Measurements from ENCODE around the gene PAXIP1. TPM values are rescaled to one million over a fixed set of nuclear protein-coding genes. Genes with fewer than 3 reads are reported as not detected.

The PAXIP1 gene
- polyA plus RNA-seq, 2 donors: 4.8 to 5.2 TPM

DNA sequence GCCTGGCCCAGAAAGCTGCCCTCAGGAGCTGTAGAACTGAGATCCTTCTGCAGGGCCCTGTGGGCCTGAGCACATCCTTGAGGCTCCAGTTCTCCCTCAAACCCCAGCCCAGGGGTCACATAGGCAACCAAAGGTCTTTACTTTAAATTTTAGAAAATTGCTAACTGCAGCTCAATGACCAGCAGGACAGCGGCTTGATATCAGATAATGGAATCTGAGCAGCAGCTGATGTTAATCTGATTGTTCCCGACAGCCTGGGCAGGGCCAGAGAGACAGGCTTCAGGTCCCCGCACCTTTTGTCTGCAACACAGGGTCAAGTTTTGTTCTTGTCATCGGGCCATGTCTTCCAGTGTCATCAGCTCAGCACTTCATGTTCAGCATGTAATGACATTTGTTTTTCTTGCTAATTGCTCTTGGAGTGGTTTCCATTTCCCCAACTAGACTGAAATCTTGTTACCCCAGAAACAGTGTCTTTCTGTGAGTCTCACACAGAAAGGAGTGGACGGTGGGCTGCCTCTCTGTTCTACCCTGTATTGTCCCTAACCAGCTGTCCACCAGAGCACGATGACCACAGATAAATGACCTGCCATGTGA, 91.0 kb downstream of the PAXIP1 start:
- no peak overlapping the region for H3K27ac ChIP-seq (ENCODE audit: low read depth in 2 of 2, low read length in 1 of 2)

DNA sequence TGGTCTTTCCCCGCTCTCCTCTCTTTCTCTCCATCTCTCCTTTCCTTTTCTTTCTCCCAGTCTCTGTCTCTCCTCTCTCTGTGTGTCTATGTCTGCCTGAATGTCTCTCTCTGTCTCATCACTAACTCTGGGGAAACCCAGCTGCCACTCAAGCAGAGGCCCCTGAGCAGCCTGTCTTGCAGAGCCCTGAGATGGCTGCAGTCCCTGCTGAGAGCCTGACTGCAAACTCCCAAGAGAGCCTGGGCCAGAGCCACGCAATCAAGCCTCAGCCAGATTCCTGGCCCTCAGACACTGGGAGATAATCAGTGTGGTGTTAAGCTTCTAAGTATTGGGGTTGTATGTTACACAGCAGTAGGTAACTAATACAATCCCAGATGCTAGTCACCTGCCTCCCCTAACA, 91.5 kb downstream of the PAXIP1 start:
- Histone ChIP-seq H3K27ac (ENCODE audit: low read depth in 2 of 2, low read length in 1 of 2) (no peak overlapping the region), H3K36me3 (ENCODE audit: control insufficient read depth in 2 of 2, insufficient read depth in 2 of 2, low read length in 1 of 2) (no peaks in the 10 kb centered on the region), H3K4me1 (ENCODE audit: control insufficient read depth in 2 of 2, insufficient read depth in 2 of 2, low read length in 1 of 2) (peaks cover 0 to 2% of the 10 kb centered on the region in 2 donors), H3K27me3 (ENCODE audit: control insufficient read depth in 1 of 2, insufficient read depth in 2 of 2, low read length in 2 of 2) (peaks cover 0 to 3% of the 10 kb centered on the region in 2 donors), H3K4me3 (ENCODE audit: low read depth in 1 of 2, low read length in 2 of 2) (no peak overlapping the region), H3K9me3 (ENCODE audit: control insufficient read depth in 2 of 2, insufficient read depth in 1 of 2, low read depth in 1 of 2, low read length in 1 of 2) (peaks cover 2 to 16% of the 10 kb centered on the region in 2 donors)
- WGBS, 2 donors: 92 to 95% methylated on average over 2 of the region's 2 CpGs

More for the DNA sequence above, 91.0 kb downstream of the PAXIP1 start:
- peaks cover 0 to 3% of the 10 kb centered on the region in 2 donors for H3K27me3 ChIP-seq (ENCODE audit: control insufficient read depth in 1 of 2, insufficient read depth in 2 of 2, low read length in 2 of 2)
- H3K4me1 ChIP-seq (ENCODE audit: control insufficient read depth in 2 of 2, insufficient read depth in 2 of 2, low read length in 1 of 2): peaks cover 0 to 2% of the 10 kb centered on the region in 2 donors
- peaks cover 2 to 15% of the 10 kb centered on the region in 2 donors for H3K9me3 ChIP-seq (ENCODE audit: control insufficient read depth in 2 of 2, insufficient read depth in 1 of 2, low read depth in 1 of 2, low read length in 1 of 2)
- H3K4me3 ChIP-seq (ENCODE audit: low read depth in 1 of 2, low read length in 2 of 2): no peak overlapping the region
- 81% methylated on average over 6 of the region's 6 CpGs for WGBS, 2 donors
- H3K36me3 ChIP-seq (ENCODE audit: control insufficient read depth in 2 of 2, insufficient read depth in 2 of 2, low read length in 1 of 2): no peaks in the 10 kb centered on the region

DNA sequence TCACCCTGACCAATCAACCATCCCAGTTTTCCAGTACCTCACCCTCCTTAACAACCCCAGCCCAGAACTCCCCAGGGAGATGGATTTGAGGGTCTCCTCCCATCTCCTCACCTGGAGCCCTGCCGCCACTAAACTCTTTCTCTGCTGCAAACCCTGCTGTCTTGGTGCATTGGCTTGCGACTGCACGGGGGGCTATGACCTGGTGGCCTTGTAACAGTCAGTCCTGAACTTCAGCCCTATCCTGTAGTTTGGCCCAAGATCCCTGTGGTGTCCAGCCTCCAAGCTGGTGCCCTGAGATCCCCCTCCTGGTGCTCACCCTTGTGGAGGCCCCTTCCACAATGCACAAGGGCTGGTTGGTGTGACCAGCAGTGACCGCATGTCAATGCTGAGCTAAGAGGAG, 91.9 kb downstream of the PAXIP1 start:
- WGBS, 2 donors: 94 to 99% methylated on average over 4 of the region's 4 CpGs
- peaks cover 2 to 16% of the 10 kb centered on the region in 2 donors for H3K9me3 ChIP-seq (ENCODE audit: control insufficient read depth in 2 of 2, insufficient read depth in 1 of 2, low read depth in 1 of 2, low read length in 1 of 2)
- no peak overlapping the region for H3K4me3 ChIP-seq (ENCODE audit: low read depth in 1 of 2, low read length in 2 of 2)
- peaks cover 0 to 2% of the 10 kb centered on the region in 2 donors for H3K4me1 ChIP-seq (ENCODE audit: control insufficient read depth in 2 of 2, insufficient read depth in 2 of 2, low read length in 1 of 2)
- peaks cover 0 to 3% of the 10 kb centered on the region in 2 donors for H3K27me3 ChIP-seq (ENCODE audit: control insufficient read depth in 1 of 2, insufficient read depth in 2 of 2, low read length in 2 of 2)
- no peaks in the 10 kb centered on the region for H3K36me3 ChIP-seq (ENCODE audit: control insufficient read depth in 2 of 2, insufficient read depth in 2 of 2, low read length in 1 of 2)
- no peak overlapping the region for H3K27ac ChIP-seq (ENCODE audit: low read depth in 2 of 2, low read length in 1 of 2)

DNA sequence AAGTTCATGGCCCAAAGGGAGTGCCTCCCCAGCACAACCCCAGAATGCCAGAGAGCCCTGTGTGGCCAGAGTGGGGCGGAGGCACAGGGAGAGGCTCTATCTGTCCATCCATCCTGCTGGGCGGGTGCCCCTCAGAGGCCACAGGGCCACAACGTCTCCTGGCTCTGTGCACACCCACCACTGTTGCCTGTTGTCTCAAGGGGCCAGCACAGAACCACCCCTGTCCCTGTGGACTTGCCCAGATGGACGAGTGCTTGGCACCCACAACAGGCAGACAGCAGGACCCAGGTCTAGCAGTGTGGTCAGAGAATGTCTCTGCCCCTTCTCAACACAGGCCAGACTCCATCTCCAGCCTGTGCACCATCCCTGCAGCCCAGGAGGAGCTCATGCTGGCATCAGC, 92.8 kb downstream of the PAXIP1 start:
- H3K27ac ChIP-seq (ENCODE audit: low read depth in 2 of 2, low read length in 1 of 2): no peak overlapping the region
- no peak overlapping the region for H3K4me3 ChIP-seq (ENCODE audit: low read depth in 1 of 2, low read length in 2 of 2)
- H3K9me3 ChIP-seq (ENCODE audit: control insufficient read depth in 2 of 2, insufficient read depth in 1 of 2, low read depth in 1 of 2, low read length in 1 of 2): peaks cover 2 to 16% of the 10 kb centered on the region in 2 donors
- peaks cover 0 to 2% of the 10 kb centered on the region in 2 donors for H3K4me1 ChIP-seq (ENCODE audit: control insufficient read depth in 2 of 2, insufficient read depth in 2 of 2, low read length in 1 of 2)
- no peaks in the 10 kb centered on the region for H3K36me3 ChIP-seq (ENCODE audit: control insufficient read depth in 2 of 2, insufficient read depth in 2 of 2, low read length in 1 of 2)
- H3K27me3 ChIP-seq (ENCODE audit: control insufficient read depth in 1 of 2, insufficient read depth in 2 of 2, low read length in 2 of 2): peaks cover 0 to 3% of the 10 kb centered on the region in 2 donors
- WGBS, 2 donors: 74 to 85% methylated on average over 4 of the region's 4 CpGs

DNA sequence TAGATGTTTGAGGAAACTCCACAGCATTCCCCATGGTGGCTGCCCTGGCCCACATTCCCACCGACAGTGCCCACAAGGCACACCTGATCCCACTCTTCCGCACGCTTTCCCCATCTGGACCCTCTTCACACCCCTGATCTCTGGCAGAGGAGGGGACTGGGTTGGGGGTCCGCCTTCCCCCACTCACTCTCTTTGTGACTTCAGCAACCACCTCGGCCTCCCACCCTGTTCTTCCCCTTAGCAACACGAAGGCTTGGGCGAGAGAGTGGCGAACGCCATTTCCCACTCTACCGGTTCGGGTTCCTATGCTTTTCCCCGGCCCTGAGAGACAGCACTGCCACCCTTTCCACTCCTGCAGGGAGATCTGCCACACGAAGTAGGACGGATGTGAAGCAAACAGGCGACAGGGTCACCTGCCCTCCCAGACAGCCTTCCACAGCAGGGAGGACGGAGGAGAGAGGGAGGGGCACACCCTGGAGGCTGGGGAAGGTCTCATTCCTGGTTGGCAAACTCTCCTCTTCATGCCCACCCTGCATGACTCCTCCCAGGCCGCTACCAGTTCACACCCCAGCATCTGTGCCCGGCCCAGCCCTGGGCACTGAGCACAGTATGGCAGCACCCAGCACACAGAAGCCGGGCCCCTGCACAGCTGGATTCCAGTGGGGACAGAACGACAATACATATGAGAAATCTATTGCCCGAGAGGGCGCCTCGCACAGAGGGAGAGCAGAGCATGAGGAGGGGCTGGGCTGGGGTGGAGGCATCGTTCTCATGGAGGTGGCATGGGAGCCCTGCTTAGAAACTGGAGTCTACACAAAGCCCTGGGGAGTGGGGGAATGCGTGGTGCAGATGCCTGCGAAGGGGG, 93.5 kb downstream of the PAXIP1 start:
- WGBS, 2 donors: 76% methylated on average over 26 of the region's 26 CpGs
- Histone ChIP-seq H3K27ac (ENCODE audit: low read depth in 2 of 2, low read length in 1 of 2) (no peak overlapping the region), H3K4me1 (ENCODE audit: control insufficient read depth in 2 of 2, insufficient read depth in 2 of 2, low read length in 1 of 2) (no peaks in the 10 kb centered on the region), H3K4me3 (ENCODE audit: low read depth in 1 of 2, low read length in 2 of 2) (no peak overlapping the region), H3K27me3 (ENCODE audit: control insufficient read depth in 1 of 2, insufficient read depth in 2 of 2, low read length in 2 of 2) (no peaks in the 10 kb centered on the region), H3K36me3 (ENCODE audit: control insufficient read depth in 2 of 2, insufficient read depth in 2 of 2, low read length in 1 of 2) (no peaks in the 10 kb centered on the region), H3K9me3 (ENCODE audit: control insufficient read depth in 2 of 2, insufficient read depth in 1 of 2, low read depth in 1 of 2, low read length in 1 of 2) (peaks cover 2 to 16% of the 10 kb centered on the region in 2 donors)

DNA sequence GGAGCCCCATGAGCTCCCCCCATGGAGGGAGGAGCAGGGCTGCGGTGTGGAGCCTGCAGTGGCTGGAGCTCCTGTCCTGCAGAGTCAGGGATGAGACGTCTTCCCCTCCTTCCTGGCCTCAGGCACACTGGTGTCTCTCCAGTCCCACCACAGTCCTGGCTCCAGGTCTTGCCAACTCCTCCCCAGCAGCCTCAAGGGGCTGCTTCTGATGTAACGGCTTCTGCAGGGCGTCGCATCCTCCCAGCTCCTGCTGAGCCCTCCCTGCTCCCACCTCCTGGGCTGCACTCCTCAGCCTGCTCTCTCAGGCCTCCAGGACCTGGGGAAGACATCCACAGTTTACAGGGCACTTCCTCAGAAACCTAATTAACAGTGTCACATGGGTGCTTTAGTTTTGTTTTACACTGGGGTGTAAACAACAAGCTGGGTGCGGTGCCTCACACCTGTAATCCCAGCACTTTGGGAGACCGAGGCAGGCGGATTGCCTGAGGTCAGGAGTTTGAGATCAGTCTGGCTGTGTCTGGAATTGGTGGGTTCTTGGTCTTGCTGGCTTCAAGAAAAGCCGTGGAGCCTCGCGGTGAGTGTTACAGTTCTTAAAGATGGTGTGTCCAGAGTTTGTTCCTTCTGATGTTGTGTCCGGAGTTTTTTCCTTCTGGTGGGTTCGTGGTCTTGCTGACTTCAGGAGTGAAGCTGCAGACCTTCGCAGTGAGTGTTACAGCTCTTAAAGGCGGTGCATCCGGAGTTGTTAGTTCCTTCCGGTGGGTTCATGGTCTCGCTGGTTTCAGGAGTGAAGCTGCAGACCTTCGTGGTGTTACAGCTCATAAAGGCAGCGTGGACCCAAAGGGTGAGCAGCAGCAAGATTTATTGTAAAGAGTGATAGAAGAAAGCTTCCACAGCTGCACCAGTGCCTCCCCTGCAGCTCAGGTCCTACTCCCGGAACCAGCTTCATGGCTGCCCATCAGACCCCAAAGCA, 95.0 kb downstream of the PAXIP1 start:
- H3K27ac ChIP-seq (ENCODE audit: low read depth in 2 of 2, low read length in 1 of 2): no peak overlapping the region
- no peak overlapping the region for H3K4me3 ChIP-seq (ENCODE audit: low read depth in 1 of 2, low read length in 2 of 2)
- H3K27me3 ChIP-seq (ENCODE audit: control insufficient read depth in 1 of 2, insufficient read depth in 2 of 2, low read length in 2 of 2): no peaks in the 10 kb centered on the region
- H3K9me3 ChIP-seq (ENCODE audit: control insufficient read depth in 2 of 2, insufficient read depth in 1 of 2, low read depth in 1 of 2, low read length in 1 of 2): peaks cover 2 to 18% of the 10 kb centered on the region in 2 donors
- H3K4me1 ChIP-seq (ENCODE audit: control insufficient read depth in 2 of 2, insufficient read depth in 2 of 2, low read length in 1 of 2): no peaks in the 10 kb centered on the region
- WGBS, 2 donors: 75 to 78% methylated on average over 21 of the region's 21 CpGs
- no peaks in the 10 kb centered on the region for H3K36me3 ChIP-seq (ENCODE audit: control insufficient read depth in 2 of 2, insufficient read depth in 2 of 2, low read length in 1 of 2)

DNA sequence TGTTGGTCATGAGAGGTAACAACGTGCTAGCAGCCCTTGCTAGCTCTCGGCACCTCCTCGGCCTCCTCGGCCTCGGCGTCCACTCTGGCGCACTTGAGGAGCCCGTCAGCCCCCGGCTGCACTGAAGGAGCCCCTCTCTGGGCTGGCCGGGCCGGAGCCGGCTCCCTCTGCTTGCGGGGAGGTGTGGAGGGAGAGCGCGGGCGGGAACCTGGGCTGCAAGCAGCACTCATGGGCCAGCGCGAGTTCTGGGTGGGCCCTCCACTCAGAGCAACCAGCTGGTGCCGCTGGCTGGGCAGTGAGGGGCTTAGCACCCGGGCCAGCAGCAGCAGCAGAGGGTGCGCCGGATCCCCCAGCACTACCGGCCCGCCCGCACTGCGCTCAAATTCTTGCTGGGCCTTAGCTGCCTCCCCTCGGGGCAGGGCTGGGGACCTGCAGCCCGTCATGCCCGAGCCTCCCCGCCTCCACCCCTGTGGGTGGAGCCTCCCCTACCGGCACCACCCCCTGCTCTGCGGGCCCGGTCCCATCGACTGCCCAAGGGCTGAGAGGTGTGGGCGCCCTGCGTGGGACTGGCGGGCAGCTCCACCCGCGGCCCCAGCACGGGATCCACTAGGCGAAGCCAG, 96.1 kb downstream of the PAXIP1 start:
- Histone ChIP-seq H3K27me3 (ENCODE audit: control insufficient read depth in 1 of 2, insufficient read depth in 2 of 2, low read length in 2 of 2) (no peaks in the 10 kb centered on the region), H3K27ac (ENCODE audit: low read depth in 2 of 2, low read length in 1 of 2) (no peak overlapping the region), H3K4me3 (ENCODE audit: low read depth in 1 of 2, low read length in 2 of 2) (no peak overlapping the region), H3K36me3 (ENCODE audit: control insufficient read depth in 2 of 2, insufficient read depth in 2 of 2, low read length in 1 of 2) (no peaks in the 10 kb centered on the region), H3K4me1 (ENCODE audit: control insufficient read depth in 2 of 2, insufficient read depth in 2 of 2, low read length in 1 of 2) (no peaks in the 10 kb centered on the region), H3K9me3 (ENCODE audit: control insufficient read depth in 2 of 2, insufficient read depth in 1 of 2, low read depth in 1 of 2, low read length in 1 of 2) (peaks cover 2 to 18% of the 10 kb centered on the region in 2 donors)
- WGBS, 2 donors: 93 to 96% methylated on average over 33 to 41 of the region's 41 CpGs

DNA sequence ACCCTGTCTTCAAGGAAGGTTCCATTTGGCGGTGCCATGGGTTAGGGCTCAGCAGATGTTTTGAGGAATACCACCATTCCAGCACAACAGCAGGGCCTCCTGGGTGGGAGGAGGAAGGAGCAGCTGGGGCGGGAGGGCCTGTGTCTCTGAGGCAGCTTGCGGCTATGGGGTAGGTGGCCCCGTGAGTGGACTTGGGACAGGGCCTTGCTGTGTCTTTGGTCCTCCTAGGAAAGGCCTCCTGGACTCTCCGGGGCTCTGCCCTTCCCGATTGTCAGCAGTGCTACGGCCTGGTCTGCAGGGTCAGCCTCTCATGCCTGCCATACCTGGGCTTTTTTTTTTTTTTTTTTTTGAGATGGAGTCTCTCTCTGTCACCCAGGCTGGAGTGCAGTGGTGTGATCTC, 96.7 kb downstream of the PAXIP1 start:
- Histone ChIP-seq H3K9me3 (ENCODE audit: control insufficient read depth in 2 of 2, insufficient read depth in 1 of 2, low read depth in 1 of 2, low read length in 1 of 2) (peaks cover 0 to 13% of the 10 kb centered on the region in 2 donors), H3K4me3 (ENCODE audit: low read depth in 1 of 2, low read length in 2 of 2) (no peak overlapping the region), H3K36me3 (ENCODE audit: control insufficient read depth in 2 of 2, insufficient read depth in 2 of 2, low read length in 1 of 2) (no peaks in the 10 kb centered on the region), H3K27ac (ENCODE audit: low read depth in 2 of 2, low read length in 1 of 2) (no peak overlapping the region), H3K27me3 (ENCODE audit: control insufficient read depth in 1 of 2, insufficient read depth in 2 of 2, low read length in 2 of 2) (no peaks in the 10 kb centered on the region), H3K4me1 (ENCODE audit: control insufficient read depth in 2 of 2, insufficient read depth in 2 of 2, low read length in 1 of 2) (no peaks in the 10 kb centered on the region)
- 94 to 97% methylated on average over 7 of the region's 7 CpGs for WGBS, 2 donors

DNA sequence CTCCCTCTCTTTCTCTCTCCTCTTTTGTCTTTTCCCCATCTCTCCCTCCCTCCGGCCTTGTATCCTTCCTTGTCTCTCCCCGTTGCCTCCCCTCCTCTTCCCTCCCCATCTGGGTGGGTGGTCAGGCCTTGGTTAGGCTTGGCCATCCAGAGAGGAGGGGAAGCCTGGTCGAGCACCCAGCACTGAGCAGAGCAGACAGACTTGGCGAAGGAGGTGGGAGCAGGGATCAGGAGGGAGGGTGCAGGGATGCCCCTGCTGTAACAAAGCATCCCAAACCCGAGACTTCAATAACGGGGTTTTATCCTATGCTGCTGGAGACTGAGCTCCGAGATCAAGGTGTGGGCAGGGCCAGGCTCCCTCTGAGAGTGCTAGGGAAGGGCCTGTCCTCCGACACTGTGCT, 97.3 kb downstream of the PAXIP1 start:
- no peak overlapping the region for H3K4me3 ChIP-seq (ENCODE audit: low read depth in 1 of 2, low read length in 2 of 2)
- no peaks in the 10 kb centered on the region for H3K4me1 ChIP-seq (ENCODE audit: control insufficient read depth in 2 of 2, insufficient read depth in 2 of 2, low read length in 1 of 2)
- peaks cover 0 to 8% of the 10 kb centered on the region in 2 donors for H3K9me3 ChIP-seq (ENCODE audit: control insufficient read depth in 2 of 2, insufficient read depth in 1 of 2, low read depth in 1 of 2, low read length in 1 of 2)
- H3K36me3 ChIP-seq (ENCODE audit: control insufficient read depth in 2 of 2, insufficient read depth in 2 of 2, low read length in 1 of 2): no peaks in the 10 kb centered on the region
- H3K27me3 ChIP-seq (ENCODE audit: control insufficient read depth in 1 of 2, insufficient read depth in 2 of 2, low read length in 2 of 2): no peaks in the 10 kb centered on the region
- no peak overlapping the region for H3K27ac ChIP-seq (ENCODE audit: low read depth in 2 of 2, low read length in 1 of 2)
- WGBS, 2 donors: 75 to 77% methylated on average over 8 of the region's 8 CpGs

Data from esophagus (tissue), 2 donors.